HG02798 (cell line): ENCODE measurements around the gene DCTN5.
"Not testable (repeated sequence)": the region's sequence is repeated elsewhere in the genome, so short reads cannot be mapped to it uniquely, and the experiment has no call there.

ENCODE experiments used
- ATAC-seq: cut with Tn5 transposase; IDR thresholded peaks from one replicate; pipeline ENCODE4 v1.9.1; 2021; ENCODE audit warnings: mild to moderate bottlenecking; ENCODE audit not compliant: unreplicated experiment, poor library complexity

DCTN5 gene

DNA sequence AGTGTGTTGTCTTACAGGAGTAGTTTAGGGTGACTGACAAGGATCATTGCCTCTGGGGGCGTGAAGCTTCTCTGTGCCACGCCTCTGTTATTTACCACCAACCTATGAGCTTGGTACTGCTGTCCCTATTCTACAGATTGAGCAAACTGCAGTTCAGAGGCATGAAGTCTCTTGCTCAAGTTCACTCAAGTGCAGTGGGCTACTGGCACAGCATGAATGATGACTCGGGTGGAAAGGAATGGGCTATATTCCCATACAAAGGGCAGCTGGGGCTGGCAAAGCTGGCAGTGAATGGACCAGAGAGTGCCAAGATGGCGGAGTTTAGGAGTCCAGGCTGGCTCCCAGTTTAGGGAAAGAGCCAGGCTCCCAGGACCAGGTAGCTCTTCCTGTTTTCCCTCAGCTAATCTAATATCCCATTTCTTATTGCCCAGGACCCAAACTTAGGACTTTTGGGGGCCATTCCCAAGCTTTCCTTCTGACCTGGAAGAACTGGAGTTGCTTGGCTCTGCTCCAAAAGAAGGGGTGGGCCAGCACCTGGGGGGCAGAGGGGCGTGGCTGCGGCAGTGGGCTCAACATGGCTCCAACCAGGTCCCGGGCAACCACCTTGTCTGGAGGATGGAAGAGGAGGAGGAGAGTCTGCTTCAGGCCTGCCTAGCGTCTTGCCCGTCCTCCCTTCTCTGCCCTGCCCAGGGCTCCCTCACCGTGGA is 50.4 kb downstream of the DCTN5 start:
- ATAC-seq = no peak

DNA sequence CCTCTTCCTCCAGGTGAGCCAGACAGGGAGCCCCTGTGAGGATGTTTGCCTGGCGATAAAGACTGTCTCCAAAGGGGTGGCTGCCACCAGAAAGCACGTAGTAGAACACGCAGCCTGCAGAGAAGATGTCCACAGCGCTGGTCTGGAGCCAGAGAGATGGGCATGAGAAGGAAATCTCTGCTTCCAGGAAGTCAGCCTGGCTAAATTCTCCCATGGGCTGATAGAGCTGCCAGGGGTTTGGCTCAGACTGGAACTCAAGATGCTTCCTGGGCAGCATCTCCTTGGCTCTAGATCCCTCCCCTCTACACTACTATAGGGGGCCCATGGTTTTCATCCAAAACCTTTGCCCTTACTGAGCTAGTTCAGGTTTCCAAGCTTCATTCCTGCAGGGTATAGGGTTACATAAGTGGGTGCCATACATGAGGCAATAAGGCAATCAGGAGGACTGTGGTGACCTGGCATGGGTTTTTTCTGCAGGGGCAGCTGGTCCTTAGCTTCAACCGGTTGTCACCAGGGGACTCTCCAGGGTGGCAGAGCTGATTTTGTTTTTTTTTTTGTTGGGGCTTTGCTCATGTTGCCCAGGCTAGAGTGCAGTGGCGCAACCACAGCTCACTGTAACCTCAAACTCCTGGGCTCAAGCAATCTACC is 51.0 kb downstream of the DCTN5 start:
- ATAC-seq = no peak

DNA sequence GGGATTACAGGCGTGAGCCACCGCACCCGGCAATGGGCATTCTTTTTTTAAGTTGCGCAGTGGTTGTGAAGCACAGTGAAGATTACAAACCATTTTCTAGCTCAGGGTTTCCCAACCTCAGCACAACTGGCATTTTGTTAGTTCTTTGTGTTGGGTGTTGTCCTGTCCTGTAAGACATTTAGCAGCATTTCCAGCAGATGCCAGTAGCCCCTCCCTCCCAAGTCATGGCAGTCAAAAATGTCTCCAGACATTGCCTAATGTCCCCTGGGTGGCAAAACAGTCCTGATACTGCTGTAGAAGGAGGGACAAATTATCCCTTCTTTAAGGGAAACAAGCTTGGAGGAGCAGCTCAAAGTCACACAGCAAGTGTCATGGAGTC is 53.0 kb downstream of the DCTN5 start:
- no peak for ATAC-seq

DNA sequence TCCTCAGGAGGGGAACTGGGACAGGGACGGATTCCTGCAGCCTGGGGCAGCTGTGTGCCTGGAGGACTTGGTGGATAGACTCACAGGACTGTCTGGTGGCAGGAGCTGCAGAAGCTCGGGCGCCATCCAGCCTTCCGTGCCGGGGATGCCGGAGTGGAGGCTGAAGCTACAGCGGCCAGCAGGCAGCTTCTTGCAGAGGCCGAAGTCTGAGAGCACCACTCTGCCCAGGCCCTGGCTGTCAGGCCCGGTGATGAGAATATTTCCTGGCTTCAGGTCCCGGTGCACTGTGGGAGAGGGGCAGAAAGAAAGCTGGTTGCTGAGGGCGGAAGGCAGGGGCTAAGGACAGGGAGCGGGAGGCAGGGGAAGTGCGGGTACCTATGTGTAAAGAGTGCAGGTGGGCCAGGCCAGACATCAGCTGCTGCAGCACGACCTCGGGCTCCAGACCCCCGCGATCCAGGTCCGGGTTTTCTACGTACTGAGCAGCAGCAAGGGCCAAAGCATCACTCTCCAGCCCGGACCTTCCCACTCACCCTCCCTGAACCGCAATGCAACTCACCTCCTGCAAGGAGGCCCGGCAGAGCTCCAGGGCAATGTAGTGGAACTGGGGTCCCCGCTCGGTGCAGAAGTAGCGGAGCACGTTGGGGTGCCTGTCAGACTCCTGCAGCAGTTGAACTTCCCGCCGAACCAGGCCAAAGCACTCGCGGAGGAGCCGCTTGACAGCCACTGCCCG is 53.5 kb downstream of the DCTN5 start:
- ATAC-seq = no peak

DNA sequence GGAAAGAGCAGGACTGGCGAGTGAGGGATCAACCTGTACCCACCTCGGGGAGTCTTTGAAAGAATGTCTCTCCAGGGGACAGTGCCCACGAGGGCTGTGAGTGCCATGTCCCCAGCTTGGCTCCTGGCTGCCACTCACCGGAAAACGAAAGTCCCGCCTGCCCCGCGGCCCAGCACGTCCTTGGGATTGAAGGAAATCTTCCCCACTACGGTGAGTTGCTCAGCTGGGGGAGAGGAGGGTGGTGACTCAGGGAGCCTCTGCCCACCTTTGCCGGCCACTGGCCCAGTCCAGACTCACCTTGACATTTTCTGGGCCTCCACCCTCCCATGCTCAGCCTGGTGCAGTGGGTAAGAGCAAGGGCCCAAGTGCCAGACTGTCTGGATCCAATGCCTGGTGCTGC is 54.5 kb downstream of the DCTN5 start:
- no peak for ATAC-seq

DNA sequence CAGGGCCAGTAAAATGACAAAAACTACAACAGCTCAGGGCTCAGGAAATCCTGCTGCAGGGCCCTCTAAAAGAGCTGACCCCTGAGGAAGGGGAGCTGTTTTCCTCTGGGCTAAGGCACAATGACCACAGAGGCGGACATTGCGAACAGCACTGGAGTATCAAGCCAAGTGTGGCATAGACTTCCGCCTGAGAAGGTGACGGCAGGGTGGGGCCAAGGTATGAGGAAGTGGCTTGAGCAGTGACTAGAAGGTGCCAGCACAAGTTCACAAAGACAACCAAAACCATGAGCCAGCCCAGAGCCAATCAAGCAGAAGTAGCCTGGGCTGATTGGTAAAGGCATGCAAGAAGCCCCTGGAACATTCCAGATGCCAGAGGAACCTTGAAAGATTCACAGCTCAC is 57.8 kb downstream of the DCTN5 start:
- ATAC-seq = no peak

DNA sequence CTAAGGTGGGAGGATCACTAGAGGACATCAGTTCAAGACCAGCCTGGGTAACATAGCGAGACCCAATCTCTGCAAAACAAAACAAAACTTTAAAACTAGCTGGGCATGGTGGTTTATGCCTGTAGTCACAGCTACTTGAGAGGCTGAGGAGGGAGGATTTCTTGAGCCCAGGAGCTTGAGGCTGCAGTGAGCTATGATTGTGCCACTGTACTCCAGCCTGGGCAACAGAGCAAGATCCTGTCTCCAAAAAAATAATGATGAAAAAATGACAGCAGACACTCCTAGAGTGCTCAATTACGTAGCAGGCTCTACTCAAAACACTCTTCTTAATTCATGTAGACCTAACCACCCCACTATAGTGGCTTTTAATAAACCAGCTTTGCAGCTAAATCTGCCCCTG is 58.8 kb downstream of the DCTN5 start:
- ATAC-seq = no peak

DNA sequence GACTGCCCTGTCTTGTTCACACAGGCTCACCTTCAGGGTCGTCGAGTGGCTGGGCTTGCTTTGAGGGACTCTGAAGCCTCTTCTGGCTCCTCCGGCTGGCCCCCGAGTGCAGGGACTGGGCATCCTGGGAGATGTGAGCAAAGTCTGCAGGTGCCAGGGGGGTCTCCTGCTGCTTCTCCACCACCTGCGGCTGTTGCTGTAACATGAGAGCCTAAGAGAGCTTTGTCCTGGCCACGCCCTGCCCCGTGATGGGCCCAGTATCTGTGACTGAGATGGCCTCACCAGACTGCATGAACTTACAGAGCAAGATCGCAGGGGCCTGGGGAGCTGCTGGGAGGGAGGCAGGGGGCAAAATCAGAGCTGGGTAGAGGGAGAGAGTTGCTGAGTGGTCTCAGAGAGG is 59.2 kb downstream of the DCTN5 start:
- ATAC-seq = no peak

DNA sequence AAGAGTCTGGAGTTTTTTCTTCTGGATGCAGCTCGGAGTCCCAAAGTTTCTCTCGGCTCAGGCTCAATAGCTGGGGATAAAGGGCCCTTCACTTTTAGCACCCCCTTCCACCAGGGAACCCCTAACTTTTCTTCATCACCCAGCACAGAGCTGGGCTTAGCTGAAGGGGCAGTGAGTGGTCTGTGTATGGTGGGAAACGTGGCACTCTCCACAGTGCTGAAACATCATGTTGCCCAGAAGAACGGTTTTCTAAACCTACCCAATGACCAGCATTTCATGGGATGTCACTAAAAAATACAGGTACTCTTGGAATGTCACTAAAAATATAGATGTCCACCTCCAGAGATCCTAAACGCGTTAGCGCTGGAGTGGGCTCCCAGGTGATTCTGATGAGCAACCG is 59.8 kb downstream of the DCTN5 start:
- no peak for ATAC-seq

DNA sequence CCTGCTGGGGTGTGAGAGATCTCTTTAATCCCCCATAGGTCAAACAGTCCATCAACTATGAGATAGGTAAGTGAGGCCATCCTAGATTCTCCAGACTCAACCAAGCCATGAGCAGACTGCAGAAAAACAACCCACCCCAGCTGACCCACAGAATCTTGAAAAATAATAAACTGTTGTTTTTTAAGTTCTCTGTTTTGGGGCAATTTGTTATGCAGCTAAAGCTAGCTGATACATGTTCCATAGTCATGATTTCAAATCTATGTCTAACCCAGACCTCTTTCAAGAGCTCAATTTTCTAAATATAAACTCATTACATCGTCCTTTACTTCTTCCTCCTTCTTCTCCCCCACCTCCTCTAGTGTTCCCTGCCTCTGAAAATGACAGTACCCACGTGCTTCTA is 61.7 kb downstream of the DCTN5 start:
- ATAC-seq = no peak

DNA sequence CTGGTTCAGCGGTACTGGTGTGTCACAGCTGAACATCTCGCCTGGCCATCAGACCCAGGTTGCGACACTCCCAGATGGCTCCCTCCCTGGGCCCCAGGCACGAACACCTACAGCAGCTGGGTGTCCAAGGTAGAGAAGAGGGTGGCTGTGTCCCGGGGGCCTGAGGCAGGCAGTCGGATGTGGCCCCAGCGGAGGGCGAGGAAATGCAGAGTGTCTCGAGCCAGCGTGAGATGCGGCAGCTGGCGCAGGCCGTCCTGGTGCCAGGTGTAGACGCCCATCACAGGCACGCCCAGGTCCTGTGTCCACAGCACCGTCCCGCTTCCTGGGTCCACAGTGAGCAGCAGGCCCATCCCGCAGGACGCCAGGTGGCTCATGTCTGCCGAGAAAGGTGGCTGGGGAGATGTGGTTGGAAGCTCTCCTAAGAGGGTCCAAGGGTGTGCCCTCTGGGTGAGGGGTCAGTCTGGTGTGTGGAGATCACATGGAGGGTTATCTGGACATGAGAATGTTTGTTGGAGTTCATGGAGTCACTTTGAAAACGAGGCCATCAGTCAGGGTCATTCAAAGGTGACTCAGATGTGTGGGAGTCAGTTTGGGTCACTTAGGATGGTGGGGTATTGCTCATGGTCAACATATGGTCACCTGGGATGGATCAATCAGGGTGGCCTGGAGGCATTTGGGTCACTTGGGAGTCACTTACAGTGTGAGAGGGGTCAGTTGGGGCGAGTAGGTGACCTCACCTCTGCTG is 63.7 kb downstream of the DCTN5 start:
- ATAC-seq = no peak

DNA sequence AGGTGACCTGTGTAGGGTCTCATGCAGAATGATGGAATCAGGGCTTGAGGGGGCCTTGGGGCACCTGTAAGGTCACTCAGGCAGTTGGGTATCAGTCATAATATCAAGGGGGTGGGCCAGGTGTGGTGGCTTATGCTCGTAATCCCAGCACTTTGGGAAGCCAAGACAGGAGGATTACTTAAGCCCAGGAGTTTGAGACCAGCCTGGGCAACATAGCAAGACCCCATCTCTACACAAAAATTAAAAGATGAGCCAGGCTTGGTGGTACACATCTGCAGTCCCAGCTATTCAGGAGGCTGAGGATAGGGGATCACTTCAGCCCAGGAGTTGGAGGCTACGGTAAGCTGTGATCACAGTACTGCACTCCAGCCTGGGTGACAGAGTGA is 64.2 kb downstream of the DCTN5 start:
- no peak for ATAC-seq

DNA sequence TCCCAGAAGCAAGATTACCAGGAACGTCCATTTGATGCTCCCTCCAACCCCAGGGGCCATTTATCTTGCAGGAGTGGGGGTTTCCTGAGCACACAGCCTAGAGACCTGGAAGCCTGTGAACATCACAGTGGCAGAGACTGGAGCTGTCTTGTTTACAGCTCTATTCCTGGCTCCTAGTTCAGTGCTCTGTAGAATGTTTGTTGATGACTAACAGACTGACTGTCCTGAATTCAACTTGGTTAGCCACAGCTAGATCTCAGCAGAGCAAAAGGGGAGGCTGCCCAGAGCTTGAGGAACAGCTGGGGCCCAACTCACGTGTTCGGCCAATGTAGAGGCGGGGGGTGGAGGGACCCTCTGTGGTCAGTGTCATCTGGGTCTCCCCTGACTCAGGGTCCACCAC is 65.2 kb downstream of the DCTN5 start:
- ATAC-seq = no peak

DNA sequence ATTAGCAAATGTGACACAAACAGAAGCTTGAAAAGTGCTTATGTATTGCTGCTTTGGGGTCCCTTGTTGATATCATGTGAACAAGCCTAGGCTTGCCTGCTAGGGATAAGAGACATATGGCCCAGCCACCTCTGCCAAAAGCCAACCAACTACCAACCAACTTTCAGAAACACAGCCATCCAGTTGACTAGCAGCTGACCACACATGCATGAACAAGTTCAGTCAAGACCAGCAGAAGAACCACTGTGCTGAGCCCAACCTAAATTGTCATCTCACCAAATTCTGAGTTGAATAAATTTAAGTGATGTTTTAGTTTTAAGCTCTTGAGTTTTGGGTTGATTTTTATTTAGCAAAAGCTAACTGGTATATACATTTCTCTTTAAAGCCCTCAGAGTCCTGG is 68.3 kb downstream of the DCTN5 start:
- ATAC-seq = no peak

DNA sequence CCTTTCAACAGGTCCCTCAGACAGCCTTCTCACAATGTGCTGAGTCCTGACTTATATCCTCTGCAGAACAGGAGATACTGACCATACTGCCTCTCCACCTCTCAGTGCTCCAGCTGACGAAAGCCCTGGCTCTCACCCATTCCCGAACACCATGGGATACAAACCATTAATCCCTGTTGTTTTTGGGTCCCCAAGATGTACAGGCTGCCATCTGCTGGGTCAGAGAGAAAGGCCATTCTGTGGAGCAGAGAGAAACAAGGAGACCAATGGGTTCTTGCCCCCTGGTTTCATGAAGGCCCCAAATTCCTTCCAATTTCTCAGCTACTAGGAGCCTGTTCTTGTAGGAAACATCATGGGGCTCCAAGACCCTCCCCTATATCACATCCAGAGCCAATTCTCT is 68.7 kb downstream of the DCTN5 start:
- ATAC-seq = no peak

DNA sequence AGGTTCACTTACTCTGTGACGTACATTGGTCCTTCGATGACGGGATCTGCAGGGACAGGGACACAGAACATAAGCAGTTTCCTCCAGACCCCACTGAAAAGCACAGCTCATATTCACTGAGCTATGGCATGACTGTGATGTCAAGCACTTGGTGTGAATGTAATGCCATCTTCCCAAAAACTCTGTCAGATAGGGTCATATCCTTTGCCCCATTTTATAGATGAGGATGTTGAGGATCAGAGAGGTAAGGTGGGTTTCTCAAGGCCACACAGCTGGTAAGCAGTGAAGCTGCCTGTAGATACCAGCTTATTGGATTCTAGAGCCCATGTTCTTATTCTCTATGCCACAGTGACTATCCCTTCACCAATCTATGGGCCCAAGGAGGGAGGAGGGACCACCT is 69.2 kb downstream of the DCTN5 start:
- ATAC-seq = no peak

DNA sequence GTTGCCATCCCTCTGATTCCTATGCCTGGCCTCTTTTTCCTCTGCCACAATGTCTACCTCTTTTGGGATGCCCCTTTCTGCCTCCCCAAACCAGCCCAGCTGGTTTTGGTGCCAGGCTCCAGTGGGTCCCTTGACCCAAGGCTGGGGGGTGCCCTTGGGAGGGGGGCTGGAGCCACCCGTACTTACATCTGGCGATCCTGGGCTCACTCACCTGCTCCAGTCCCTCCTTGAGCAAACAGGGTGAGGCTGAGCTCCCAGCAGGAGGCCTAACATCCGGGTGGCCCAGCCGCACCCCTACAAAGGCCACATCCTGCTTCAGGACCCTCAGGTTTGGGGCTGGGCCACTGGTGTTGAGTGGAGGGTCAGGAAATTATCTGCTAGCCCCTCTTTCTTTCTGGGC is 70.5 kb downstream of the DCTN5 start:
- ATAC-seq = no peak

DNA sequence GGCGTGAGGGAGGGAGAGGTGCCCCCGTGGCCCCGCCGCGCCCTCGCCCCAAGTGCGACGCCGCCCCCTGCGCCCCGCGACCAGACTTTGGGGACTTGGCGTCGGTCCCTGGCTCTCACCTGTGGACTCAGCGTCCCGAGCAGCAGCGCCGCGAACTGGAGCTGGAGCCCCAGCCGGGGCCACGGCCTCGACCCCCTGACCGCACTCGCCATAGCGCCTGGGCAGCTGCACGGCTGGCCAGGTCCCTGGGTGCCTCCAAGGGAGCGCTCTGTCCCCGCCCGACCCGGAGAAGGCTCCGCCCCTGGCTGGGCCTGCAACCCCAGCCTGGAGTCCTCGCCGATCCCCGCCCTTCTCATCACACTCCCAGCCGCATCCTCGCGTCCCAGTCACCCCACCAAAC is 71.7 kb downstream of the DCTN5 start, which contains the start of gene ERN2:
Gene ERN2 (minus strand): TSS at position 247 of the 400 bp plus-strand sequence. CDS start 35 bp downstream, at position 212.
- ATAC-seq = no peak

DNA sequence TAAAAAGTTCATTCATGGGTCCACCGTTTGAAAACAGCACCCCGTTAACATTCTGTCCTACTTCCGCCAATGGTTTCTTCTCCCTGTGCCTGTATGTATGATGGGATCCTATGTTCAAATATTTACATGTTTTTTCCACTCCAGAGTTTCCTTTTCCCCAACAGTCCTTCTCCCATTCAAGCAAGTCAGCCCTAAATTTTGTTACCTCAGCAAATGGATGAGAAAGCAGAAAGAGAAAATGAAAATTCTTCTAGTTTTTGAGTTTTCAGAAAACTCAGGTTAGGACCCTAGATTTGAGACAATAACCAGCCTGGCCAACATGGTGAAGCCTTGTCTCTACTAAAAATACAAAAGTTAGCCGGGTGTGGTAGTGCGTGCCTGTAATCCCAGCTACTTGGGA is 75.2 kb downstream of the DCTN5 start:
- no peak for ATAC-seq

DNA sequence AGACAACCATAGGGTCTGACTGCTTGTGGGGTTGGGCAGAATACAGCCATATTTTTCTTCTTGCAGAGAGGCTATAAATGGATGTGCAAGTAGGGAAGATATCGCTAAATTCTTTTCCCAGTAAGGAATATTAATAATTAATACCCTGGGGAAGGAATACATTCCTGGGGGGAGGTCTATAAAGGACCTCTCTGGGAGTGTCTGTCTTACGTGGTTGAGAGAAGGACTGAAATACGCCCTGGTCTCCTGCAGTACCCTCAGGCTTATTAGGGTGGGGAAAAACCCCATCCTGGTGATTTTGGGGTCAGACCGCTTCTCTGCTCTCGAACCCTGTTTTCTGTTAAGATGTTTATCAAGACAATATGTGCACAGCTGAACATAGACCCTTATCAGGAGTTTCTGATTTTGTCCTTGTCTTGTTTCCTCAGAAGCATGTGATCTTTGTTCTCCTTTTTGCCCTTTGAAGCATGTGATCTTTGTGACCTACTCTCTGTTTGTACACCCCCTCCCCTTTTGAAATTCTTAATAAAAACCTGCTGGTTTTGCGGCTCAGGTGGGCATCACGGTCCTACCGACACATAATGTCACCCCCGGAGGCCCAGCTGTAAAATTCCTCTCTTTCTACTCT is 81.5 kb downstream of the DCTN5 start:
- not testable (repeated sequence) for ATAC-seq
